IPS-NIHi7 (cell line): ENCODE measurements around the gene C20orf144.

Experiments
- DNase-seq: peaks from one replicate; pipeline ENCODE4 v3.0.0; 2012; ENCODE audit warnings: mixed read lengths; ENCODE audit errors: extremely low spot score

Gene C20orf144

DNA sequence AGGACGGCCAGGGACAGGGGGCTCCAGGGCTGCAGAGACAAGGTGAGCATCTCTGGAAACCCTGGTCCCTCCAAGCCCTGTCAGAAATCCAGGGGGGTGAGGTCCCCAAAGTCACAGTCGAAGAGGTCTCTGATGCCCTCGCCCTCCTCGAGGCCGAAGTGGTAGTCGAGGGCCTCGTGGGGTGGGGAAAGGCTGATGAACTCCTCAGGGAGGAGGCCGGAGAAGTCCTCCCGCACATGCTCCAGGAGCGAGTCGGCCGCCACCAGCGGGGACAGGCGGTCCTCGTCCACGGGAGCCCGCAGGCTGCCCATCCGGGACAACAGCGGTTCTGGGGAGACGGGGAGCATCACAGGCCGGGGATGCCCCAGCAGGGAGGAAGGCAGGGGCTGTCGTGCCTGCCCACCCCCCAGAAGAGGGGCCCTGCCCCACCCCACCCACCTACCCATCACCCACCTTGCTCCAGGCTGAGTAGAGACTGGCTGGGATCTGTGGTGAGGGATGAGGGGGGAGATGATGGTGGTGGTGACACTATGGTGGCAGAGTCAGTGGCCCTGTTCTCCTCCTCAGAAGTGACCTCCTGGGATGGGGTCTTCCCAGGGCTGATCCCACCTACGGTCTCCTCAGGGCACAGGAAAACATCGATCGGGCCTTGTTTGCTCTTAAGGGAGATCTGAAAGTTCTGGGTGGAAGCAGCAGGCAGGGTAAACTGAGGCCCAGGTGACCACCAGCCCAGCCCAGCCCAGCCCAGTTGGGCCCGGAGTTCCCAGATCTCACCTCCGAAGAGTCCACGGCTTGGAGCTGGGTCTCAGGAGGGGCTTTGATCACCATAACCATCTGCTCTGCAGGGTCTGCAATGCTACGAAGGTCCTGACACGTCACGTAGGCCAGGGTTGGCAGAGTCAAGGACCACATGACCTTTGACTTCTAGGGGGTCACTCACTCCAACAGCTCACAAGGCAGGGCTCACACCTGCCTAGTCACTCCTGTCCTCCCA is 14.8 kb downstream of the C20orf144 start:
- no peak for DNase-seq

DNA sequence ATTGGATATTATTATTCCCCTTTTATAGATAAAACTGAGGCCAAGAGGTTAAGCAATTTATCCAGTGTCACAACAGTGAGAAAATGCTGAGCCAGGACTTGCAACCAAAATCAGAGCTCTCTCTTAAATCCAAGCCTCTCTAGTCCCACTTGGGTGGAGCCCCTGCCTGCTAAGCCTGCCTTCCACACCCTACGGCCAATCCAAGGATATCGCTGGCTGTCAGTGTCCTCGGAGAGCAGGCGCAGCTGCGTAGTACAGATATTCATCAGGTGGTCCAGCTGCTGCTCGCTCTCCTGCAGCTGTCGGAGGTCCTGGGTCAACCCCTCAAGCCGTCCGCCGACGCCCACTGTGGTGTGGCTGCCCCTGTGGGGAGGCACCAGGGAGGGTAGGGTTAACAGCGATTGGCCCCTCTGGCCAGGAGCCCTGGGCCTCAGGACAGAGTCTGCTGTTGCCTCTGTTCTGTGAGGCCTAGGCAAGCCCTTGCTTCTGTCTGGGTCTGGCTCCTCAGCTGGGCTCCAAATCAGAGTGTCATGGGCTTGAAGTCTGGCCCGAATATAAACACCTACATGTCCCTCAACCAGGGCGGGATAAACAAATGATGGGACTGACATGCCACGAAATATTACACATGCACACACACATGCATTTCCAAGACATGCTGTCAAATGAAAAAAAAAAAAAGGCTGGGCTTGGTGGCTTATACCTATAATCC is 16.0 kb downstream of the C20orf144 start:
- DNase-seq, result no peak

DNA sequence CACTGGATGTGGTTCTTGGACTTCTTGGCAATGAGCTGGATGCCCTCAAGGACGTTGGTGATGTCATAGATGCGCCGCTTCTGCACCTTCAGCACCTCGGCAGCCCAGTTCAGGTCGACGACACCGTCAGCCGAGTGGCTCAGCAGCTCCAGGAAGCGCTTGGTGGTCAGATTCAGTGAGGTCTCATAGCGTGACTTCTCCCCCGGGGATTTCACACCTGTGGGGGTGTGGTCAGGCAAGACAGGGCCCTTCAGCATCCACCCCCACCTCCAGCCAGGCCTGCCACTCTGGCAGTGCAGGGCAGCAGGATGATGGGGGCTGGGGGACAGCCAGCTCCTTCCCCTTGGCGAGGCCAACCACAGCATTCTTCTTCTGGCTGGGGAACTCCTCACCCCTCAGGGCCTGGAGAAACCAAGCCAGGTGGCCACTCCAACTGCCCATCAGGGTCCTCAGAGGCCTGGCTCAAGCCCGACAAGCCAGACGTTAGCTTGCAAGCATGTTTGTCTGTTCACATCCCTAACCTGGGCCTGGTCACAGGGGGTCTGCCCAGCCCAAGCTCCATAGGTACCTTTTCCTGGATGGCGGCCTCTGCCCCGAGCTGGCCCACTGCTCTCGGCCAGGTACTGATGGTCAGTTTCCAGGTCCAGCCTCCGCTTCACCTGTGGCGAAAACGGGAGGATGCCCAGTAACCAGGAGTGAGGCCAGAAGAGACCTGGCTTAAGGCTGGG is 17.8 kb downstream of the C20orf144 start:
- no peak for DNase-seq

DNA sequence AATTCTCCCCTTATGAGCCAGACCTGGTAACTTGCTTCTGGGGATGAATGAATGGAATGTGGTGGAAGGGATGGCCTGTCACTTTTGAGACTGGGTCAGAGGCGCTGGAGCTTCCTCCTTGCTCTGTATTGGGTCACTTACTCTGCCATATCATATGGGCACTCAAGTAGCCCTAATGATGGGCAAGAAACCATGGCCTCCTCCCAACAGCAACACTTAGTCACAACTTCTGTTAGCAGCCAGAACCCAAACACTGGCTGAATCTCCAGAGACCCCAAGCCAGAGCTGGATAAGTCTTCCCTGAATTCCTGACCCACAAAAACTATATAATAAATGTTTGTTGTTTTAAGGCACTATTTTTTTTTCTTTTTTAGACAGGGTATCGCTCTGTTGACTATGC is 18.6 kb downstream of the C20orf144 start:
- no peak for DNase-seq

DNA sequence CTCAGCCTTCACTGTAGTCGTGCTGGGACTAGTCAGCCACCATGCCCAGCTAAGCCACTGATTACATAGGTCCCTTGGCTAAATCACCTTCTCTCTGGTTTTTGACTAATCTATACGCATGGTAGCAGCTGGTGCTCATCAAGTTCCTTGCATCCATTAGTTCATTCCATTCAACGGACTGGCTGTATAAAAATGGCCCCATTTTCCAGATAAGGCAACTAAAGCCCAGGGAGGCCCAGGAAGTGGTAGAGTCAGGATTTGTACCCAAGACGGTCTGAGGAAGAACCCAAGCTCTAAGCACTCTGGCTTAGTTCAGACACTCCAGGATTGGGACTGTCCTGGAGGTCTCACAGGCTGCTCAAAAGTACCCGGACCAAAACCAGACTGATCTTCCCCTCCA is 19.2 kb downstream of the C20orf144 start:
- no peak for DNase-seq

DNA sequence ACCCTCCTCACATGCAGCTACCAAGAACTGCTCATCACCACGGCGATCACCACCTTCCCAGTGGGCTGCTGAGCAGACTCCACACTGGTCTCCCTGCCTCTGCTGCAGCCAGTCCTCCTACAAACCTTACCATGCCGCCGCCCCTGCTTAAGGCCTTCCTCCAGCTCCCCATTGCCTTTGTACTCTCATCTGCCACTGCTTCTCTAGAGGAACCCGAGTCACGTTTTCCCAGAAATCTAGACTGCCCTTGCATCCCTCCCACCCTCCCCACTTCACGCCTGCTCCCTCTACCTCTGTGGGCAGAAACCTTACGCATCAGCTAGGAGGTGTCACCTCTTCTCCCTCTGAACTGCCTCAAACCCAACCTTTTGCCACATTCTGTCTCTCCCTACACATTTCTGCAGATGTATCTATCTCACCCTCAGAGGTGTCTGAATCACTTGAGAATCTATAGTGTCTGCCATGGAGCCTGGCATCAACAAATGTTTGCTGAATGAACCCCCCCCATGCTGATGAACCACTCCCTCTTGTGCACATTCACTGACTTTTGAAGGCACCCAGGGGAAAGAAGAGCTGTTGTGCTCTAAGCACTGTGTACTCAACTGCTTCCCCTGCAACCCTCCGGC is 19.7 kb downstream of the C20orf144 start:
- no peak for DNase-seq

DNA sequence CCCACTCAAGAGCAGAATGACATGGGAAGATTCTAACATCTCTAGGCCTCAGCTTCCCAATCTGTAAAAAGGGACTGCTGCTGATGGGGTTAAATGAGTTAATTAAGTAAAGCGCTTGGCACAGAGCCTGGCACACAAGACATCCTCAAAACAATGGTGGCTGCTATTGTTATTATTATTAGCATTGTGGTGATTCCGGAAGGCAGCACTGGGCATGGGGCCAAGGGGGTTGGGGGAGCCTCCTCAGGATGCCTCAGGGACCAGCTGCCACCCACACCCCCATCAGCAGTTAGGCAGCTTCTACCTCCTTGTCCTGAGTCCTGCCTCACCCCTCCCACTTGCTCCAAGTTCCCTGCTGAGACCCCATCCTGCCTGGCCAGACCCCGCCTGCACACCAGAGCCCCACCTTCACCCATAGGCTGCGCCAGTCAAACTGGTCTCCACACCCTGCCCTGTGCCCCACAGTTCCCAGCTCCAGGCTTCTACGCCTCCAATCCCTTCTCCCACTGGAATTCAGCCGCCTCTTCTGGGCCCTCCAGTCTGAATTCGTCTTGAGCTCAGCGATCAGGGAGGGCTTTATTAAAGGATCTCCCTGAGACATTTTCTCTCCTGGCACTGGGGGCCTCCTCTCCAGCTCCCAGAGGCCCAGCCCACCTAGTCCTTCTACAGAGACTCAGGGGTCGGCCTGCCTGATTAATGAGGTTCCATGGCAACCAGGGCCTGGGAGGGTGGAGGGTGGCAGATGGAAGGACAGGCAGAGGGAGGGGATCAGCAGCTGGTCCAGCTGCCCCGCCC is 22.6 kb downstream of the C20orf144 start:
- DNase-seq, result no peak

DNA sequence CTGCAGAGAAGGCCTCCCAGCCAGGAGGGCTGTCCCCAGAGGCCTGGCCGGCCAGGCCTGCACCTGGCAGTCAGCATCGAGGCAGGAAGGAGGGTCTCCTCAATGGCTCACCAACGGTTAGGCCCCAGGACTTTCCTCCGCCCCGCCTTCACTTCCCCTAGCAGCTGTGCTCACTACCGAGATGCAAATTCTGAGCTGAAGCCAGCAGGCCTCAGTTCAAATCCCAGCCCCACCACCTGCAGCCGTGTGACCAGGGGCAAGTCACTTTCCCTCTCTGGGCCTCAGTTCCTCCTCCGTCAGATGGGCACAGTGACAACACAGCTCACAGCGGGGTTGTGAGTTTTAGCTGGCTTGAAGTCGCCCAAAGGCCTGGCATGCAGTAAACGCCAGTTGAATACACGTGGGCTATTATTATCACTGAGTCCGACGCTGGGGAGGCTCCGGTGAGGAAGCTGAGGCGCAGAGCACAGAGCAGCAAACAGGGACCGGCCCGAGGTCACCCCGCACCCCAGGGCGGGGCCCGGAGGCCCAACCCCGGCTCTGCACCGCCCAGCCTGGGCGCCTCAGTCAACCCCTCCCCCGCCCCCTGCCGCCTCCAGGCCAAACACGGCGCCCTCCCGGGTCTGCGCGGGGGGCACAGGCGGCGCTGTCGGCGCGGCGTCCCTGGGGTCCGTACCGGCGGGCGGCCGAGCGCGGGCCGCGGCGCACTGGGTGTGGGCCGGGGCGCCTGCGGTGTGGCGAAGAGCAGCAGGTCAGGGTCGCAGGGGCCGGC is 23.4 kb downstream of the C20orf144 start:
- peak; percentile 40 for DNase-seq

DNA sequence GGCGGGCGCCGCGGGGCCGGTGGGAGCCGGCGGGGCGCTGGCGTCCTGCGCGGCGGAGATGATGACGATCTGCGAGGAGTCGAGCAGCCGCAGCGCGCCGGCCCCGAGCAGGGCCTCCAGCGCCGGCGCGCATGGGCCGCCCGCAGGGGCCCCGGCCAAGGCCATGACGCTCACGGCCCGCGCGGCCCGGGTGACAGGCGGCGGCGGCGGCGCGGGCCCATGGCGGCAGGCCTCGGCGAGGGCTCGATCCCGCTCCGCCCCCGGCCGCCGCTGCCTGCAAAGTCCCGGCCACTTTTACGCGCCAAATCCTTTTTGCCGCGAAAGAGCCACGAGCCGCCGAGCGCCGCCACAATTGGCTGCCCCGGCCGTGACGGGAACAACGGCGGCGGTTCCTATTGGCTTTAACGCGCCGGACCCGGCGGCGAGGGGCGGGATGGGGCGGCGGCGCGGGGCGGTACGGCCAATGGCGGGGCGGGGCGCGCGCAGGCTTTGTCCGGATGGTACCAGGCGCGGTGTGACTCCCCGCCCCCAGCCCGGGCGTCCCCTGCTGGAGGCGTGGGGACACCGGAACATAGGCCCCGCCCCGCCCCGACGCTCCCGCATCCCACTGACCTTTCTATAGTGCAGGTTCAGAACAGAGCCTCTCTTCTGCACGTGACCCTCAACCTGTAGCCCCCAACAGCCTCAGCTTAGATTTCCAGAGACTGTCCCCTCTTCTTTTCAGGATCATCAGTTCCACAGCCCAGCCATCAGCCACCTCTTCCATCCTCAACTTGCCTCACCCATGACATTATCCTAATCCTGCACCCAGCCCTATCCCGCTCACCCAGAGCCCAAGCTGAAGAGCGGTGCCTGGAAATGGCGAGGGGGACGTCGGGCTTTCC is 24.2 kb downstream of the C20orf144 start, which contains the start of gene E2F1:
TSS of gene E2F1 (minus strand) at position 286 of the 884 bp plus-strand sequence. CDS start at position 165, 121 bp downstream.
- DNase-seq, result peak; percentile 100

DNA sequence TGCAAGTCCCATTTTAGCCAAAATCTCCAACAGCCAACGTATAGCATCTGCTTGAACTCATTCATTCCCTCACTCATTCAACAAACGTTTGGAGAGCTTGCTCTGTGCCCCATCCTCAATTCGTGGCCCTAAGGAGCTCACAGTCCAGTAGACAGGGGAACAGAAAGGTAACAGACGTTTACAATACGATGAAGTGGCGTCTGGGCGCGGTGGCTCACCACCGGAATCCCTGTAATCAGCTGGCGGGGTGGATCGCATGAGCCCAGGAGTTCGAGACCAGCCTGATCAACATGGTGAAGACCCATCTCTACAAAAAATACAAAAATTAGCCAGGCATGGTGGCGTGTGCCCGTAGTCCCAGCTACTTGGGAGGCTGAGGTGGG is 24.8 kb downstream of the C20orf144 start:
- no peak for DNase-seq

DNA sequence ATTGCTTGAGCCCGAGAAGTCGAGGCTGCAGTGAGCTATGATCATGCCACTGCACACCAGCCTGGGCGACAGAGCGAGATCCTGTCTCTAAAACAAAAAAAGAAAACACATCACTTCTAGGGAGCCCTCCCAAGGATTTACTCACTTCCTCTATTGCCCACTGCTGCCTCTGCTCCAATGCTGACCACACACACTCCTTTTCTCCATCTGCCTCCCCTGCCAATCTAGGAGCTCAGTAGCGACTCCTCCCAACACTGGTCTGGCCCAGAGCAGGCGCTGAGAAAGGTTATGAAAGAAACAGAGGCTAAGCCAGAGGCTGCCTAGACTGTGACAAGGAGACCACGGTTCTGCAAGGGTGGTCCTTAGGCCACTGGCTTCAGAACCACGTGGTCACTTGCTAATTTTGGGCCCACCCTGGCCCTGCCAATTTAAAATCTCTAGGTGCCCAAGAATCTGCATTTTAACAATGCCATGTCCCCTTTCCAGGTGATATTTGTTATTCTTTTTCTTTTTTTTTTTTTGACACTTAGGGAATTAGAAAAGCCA is 25.3 kb downstream of the C20orf144 start:
- DNase-seq, result no peak

DNA sequence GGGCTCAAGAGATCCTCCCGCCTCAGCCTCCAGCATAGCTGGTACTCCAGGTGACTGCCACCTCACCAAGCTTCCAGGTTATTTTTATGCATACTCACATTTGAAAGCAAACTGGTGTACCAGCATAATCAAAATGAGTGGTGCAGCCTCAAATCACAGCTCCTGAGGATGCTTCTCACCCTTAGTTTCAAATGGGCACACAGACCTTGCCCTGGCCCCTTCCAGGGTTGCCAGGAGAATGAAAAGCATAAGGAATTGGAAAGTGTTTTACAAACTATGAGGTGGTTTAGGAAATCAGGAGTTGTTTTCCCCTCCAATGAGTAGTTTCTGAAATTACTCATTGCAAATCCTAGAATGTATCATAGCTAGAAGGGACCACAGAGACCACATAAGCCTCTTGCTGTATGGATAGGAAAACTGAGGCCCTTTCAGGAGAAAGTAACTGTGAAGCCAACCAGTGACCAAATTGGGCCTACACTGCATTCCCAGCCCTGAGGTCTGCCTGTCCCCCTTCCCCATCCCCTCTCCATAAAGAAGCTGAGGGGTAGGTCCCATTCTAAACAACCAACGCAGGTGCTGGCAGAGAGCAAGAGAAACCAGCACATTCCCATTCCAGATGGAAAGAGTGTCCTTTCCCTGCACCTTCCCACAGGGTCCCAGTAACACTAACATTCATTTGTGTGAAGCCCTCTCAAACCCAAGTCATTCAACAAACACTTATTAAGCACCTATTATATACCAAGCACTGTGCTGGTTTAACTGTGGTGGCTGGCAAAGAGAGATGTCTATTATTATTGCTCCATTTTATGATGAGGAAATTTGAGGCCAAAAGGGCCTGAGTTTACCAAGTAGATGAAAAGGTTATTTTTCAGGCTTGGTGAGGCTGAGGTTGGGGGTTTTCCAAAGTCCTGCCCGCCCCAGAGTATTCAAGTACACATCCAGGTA is 26.1 kb downstream of the C20orf144 start:
- no peak for DNase-seq

DNA sequence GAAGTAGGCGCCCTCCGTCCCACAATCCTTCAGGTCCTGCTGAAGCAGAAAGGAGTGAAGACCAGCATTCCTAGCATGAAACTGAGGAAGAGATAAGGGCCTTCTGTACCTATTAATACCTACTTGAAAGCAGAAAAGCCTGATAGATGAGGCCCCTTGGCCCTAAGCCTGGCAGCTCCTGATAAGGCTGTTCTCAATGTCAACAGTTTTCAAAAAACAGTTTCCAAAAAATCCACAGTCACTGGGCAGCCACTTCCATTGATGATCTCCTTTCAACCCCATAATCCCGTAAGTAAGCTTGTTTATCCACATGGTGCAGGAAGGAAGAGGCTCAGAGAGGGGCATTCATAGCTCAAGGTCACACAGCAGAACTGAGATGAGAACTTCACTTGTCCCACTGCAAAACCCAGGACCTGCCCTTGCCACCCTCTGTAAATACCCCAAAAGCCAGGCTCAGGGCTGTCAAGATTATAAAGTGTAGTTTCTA is 26.9 kb downstream of the C20orf144 start:
- no peak for DNase-seq

DNA sequence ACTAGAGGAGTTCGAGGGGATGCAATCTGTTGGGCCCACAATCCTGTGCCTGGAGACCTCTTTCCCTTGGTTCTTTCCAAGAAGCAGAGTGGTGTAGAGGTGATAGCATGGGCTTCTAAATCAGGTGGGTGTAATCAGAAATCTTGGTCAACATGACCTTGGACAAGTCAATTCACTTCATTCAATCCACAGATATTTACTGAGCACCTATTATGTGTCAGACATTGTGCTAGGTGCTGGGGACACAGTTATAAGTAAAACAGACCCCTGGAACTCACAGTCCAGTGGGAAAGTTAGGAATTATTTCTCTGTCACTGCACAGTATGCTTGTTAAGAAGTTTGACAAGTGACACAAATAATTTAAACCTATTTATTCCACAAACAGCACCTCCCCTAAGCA is 27.4 kb downstream of the C20orf144 start:
- DNase-seq, result no peak

DNA sequence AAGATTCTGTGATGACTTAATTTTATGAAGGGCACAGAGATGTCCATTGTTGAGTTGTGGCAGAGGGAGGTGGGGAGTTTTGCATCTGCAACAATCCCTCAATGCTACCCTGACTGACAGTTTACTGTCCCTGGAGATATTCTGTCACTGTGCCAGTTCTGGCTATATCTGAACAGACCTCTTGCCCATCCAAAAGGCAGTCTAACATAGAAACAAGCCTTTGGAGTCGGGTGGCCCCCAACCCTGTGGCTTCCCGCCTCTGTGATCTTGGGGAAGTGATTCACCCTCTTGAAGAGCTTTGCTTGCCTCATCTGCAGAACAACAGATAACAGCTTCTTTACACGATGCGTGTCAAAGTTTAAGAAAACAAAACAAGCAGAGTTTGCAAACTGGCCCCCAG is 27.8 kb downstream of the C20orf144 start:
- DNase-seq, result no peak

DNA sequence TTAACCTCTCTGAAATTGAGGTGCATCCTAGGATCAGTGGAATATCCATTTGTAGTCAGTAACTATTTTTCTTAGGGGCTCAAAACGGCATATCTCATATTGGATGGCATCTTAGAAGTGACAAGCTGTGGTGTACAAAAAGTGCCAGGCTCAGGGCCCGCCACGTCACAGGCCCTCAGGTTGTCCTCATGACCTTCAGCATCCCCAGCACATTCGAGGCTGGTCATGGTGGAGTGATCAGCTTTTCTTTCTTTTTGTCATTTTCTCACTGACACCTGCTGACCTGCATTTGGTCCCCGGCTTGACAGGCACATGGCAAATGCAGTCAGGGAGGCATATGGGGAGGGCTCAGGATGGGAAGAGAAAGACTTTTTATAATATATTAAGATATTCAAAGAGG is 31.2 kb downstream of the C20orf144 start:
- DNase-seq, result no peak
